H9 (cell line): ENCODE measurements around the gene ITPR3. TPM values are rescaled to one million over a fixed set of nuclear protein-coding genes. Genes with fewer than 3 reads are reported as not detected.

ENCODE experiments used
- DNase-seq: peaks from one replicate; pipeline ENCODE4 v3.0.0-alpha.2; 2017
- H2AFZ ChIP-seq: one replicate; pipeline ENCODE4 v1.6.1; 2013; ENCODE audit warnings: mild to moderate bottlenecking, low read length, control low read depth, moderate library complexity
- H2AK5ac ChIP-seq: 2 replicates; pipeline ENCODE4 v1.6.1; 2013; ENCODE audit warnings: low read length, control low read depth, mixed read lengths; ENCODE audit not compliant: insufficient read length
- H2BK120ac ChIP-seq: one replicate; pipeline ENCODE4 v1.6.1; 2013; ENCODE audit warnings: low read depth, mild to moderate bottlenecking, low read length, control low read depth, inconsistent platforms; ENCODE audit not compliant: poor library complexity, severe bottlenecking
- H2BK12ac ChIP-seq: 2 replicates; pipeline ENCODE4 v1.6.1; 2013; ENCODE audit warnings: low read length, control low read depth, mixed read lengths, low read depth; ENCODE audit not compliant: insufficient read length
- H2BK15ac ChIP-seq: 2 replicates; pipeline ENCODE4 v1.6.1; 2013; ENCODE audit warnings: low read depth, low read length, control low read depth
- H2BK20ac ChIP-seq: one replicate; pipeline ENCODE4 v1.6.1; 2013; ENCODE audit warnings: low read depth, mild to moderate bottlenecking, low read length, control low read depth, inconsistent platforms; ENCODE audit not compliant: poor library complexity, severe bottlenecking
- H2BK5ac ChIP-seq: 2 replicates; pipeline ENCODE4 v1.6.1; 2013; ENCODE audit warnings: low read length, control low read depth, mixed read lengths; ENCODE audit not compliant: insufficient read length
- H3K14ac ChIP-seq: 2 replicates; pipeline ENCODE4 v1.6.1; 2013; ENCODE audit warnings: low read length, control low read depth; ENCODE audit not compliant: insufficient read depth
- H3K18ac ChIP-seq: 2 replicates; pipeline ENCODE4 v1.6.1; 2013; ENCODE audit warnings: low read depth, mild to moderate bottlenecking, mixed read lengths, low read length, control low read depth; ENCODE audit not compliant: insufficient read length
- H3K23ac ChIP-seq: 2 replicates; pipeline ENCODE4 v1.6.1; 2013; ENCODE audit warnings: low read length, control low read depth, mixed read lengths, low read depth; ENCODE audit not compliant: insufficient read length
- H3K23me2 ChIP-seq: 2 replicates; pipeline ENCODE4 v1.6.1; 2013; ENCODE audit warnings: low read depth, mild to moderate bottlenecking, mixed read lengths, low read length, control low read depth; ENCODE audit not compliant: insufficient read length, poor library complexity, severe bottlenecking
- H3K27ac ChIP-seq: 2 replicates; pipeline ENCODE4 v1.5.1; 2013; ENCODE audit warnings: low read length, control low read depth, mixed read lengths, low read depth; ENCODE audit not compliant: insufficient read length
- H3K27me3 ChIP-seq: 2 replicates; pipeline ENCODE4 v1.6.1; 2013; ENCODE audit warnings: low read length, control low read depth, inconsistent platforms; ENCODE audit not compliant: insufficient read depth
- H3K4ac ChIP-seq: 2 replicates; pipeline ENCODE4 v1.6.1; 2013; ENCODE audit warnings: low read depth, mild to moderate bottlenecking, control low read depth, inconsistent platforms, low read length, moderate library complexity
- H3K4me1 ChIP-seq: 2 replicates; pipeline ENCODE4 v1.6.1; 2013; ENCODE audit warnings: low read length, control low read depth, inconsistent platforms; ENCODE audit not compliant: insufficient read depth
- H3K4me2 ChIP-seq: 2 replicates; pipeline ENCODE4 v1.6.1; 2013; ENCODE audit warnings: low read length, control low read depth, mixed read lengths; ENCODE audit not compliant: insufficient read length, insufficient read depth
- H3K56ac ChIP-seq: 2 replicates; pipeline ENCODE4 v1.6.1; 2013; ENCODE audit warnings: low read depth, mild to moderate bottlenecking, mixed read lengths, low read length, control low read depth; ENCODE audit not compliant: insufficient read length
- H3K79me1 ChIP-seq: 2 replicates; pipeline ENCODE4 v1.6.1; 2013; ENCODE audit warnings: low read depth, mild to moderate bottlenecking, moderate library complexity, low read length, control low read depth, inconsistent platforms; ENCODE audit not compliant: insufficient read depth, poor library complexity, severe bottlenecking
- H3K79me2 ChIP-seq: 2 replicates; pipeline ENCODE4 v1.6.1; 2013; ENCODE audit warnings: low read length, control low read depth, inconsistent platforms; ENCODE audit not compliant: insufficient read depth
- H3K9ac ChIP-seq: 2 replicates; pipeline ENCODE4 v1.6.1; 2013; ENCODE audit warnings: low read length, control low read depth, mixed read lengths; ENCODE audit not compliant: insufficient read length; ENCODE audit errors: extremely low read depth
- H3K9me3 ChIP-seq: one replicate; pipeline ENCODE4 v1.6.1; 2013; ENCODE audit warnings: low read depth, low read length, inconsistent platforms; ENCODE audit not compliant: control insufficient read depth
- H3T11ph ChIP-seq: one replicate; pipeline ENCODE4 v1.6.1; 2013; ENCODE audit warnings: mild to moderate bottlenecking, low read length, control low read depth, inconsistent platforms
- H4K20me1 ChIP-seq: one replicate; pipeline ENCODE4 v1.6.1; 2013; ENCODE audit not compliant: control insufficient read depth, insufficient read length, insufficient read depth
- H4K5ac ChIP-seq: 2 replicates; pipeline ENCODE4 v1.6.1; 2013; ENCODE audit warnings: low read depth, mild to moderate bottlenecking, mixed read lengths, low read length, control low read depth; ENCODE audit not compliant: insufficient read length
- H4K8ac ChIP-seq: replicated peaks from 2 replicates; pipeline ENCODE4 v1.6.1; 2013; ENCODE audit warnings: low read length, control low read depth, mixed read lengths, low read depth; ENCODE audit not compliant: insufficient read length
- H4K91ac ChIP-seq: 2 replicates; pipeline ENCODE4 v1.6.1; 2013; ENCODE audit warnings: low read depth, mild to moderate bottlenecking, moderate library complexity, mixed read lengths, low read length, control low read depth; ENCODE audit not compliant: insufficient read length
- H3K27ac Mint-ChIP-seq, 3 experiments: 2 replicates in 2 of 3; 3 replicates in 1 of 3; pipeline ENCODE4 v1.8.0; 2020 to 2021; ENCODE audit warnings: mixed read lengths in 3 of 3, mild to moderate bottlenecking in 1 of 3, moderate library complexity in 1 of 3
- H3K27me3 Mint-ChIP-seq: 2 replicates; pipeline ENCODE4 v1.8.0; 2021; ENCODE audit warnings: low read depth, mild to moderate bottlenecking, moderate library complexity, mixed read lengths
- H3K36me3 Mint-ChIP-seq, 3 experiments: 2 replicates in 2 of 3; 3 replicates in 1 of 3; pipeline ENCODE4 v1.8.0; 2020 to 2021; ENCODE audit warnings: low read depth in 3 of 3, mixed read lengths in 3 of 3; ENCODE audit not compliant: insufficient read depth in 1 of 3
- H3K4me1 Mint-ChIP-seq, 2 experiments: 2 replicates each; pipeline ENCODE4 v1.8.0; 2020; ENCODE audit warnings: mixed read lengths in 2 of 2
- H3K4me3 Mint-ChIP-seq, 2 experiments: 2 replicates in 1 of 2; 3 replicates in 1 of 2; pipeline ENCODE4 v1.8.0; 2020 to 2021; ENCODE audit warnings: mild to moderate bottlenecking in 2 of 2, mixed read lengths in 2 of 2, moderate library complexity in 1 of 2
- H3K9me3 Mint-ChIP-seq, 2 experiments: 2 replicates in 1 of 2; 3 replicates in 1 of 2; pipeline ENCODE4 v1.8.0; 2020; ENCODE audit warnings: mild to moderate bottlenecking in 2 of 2, mixed read lengths in 2 of 2, moderate library complexity in 1 of 2
- WGBS: extraction: QIAGEN DNeasy Blood & Tissue Kit; methylation state at CpG from one replicate; pipeline ENCODE4 v1.1.7; 2013; ENCODE audit warnings: missing lambda C conversion rate, low lambda C conversion rate, mixed read lengths; ENCODE audit not compliant: insufficient read length; ENCODE audit errors: extremely low coverage; 5-methylcytosine and 5-hydroxymethylcytosine counted together
- total RNA-seq: library from RNA; stranded (reverse); gene quantifications from 2 replicates; pipeline ENCODE4 v1.2.1, GENCODE V29; 2021
- TF ChIP-seq, protein P1 (sequence below): fragments of 200-600 bp; sonication (generic); conservative IDR thresholded peaks from 3 replicates; pipeline ENCODE4 v1.8.0; 2021; ENCODE audit warnings: antibody characterized with exemption, mild to moderate bottlenecking

Gene ITPR3
- total RNA-seq, 1 experiment from 2014 or later = 40.3 TPM

DNA sequence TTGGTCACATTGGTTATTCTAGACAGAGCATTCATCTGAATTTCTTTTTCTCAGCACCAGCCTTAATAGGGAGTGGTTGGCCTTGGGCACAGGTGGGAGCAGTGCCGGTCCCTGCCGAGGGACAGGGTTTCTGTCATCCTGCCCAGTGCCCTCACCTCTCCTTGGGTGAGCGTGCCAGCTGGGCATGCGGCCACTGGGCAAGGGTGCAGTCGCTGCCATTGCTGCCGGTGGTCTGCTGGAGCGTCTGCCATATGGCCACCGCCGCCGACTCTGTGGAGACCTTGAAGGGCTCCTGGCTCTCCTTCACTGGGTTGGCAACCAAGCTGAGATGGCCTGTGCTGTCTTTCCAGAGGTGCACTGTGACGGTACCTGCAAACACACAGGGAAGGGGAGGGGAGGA, 106.8 kb downstream of the ITPR3 start:
- H3K18ac ChIP-seq = no peak overlapping the region
- no CpG with 5 or more reads among the region's 11 CpGs for WGBS
- H2BK120ac ChIP-seq = no peak overlapping the region
- no peak overlapping the region for H2BK5ac ChIP-seq
- no peaks in the 10 kb centered on the region for H3K27me3 ChIP-seq
- Mint-ChIP-seq H3K27ac (no peak overlapping the region), H3K27me3 (peaks cover 18% of the 10 kb centered on the region), H3K4me1 (peaks cover 54% of the 10 kb centered on the region in 2 experiments), H3K9me3 (no peaks in the 10 kb centered on the region), H3K4me3 (no peak overlapping the region), H3K36me3 (no peaks in the 10 kb centered on the region)
- no peaks in the 10 kb centered on the region for H3K9me3 ChIP-seq
- H4K20me1 ChIP-seq = no peaks in the 10 kb centered on the region
- H3K4me2 ChIP-seq = no peak overlapping the region
- no peak overlapping the region for H3T11ph ChIP-seq
- H4K5ac ChIP-seq = no peak overlapping the region
- peaks cover 4% of the 10 kb centered on the region; the same call in 1 of the 2 replicates for H3K4me1 ChIP-seq
- no peak overlapping the region for H3K27ac ChIP-seq
- H2BK15ac ChIP-seq = no peak overlapping the region
- H4K91ac ChIP-seq = no peak overlapping the region
- no peaks in the 10 kb centered on the region for H3K23me2 ChIP-seq
- H3K79me2 ChIP-seq = no peaks in the 10 kb centered on the region
- no peak overlapping the region for H3K14ac ChIP-seq
- no peak overlapping the region for H3K23ac ChIP-seq
- no peak overlapping the region for H2AFZ ChIP-seq
- TF ChIP-seq, protein P1, sequence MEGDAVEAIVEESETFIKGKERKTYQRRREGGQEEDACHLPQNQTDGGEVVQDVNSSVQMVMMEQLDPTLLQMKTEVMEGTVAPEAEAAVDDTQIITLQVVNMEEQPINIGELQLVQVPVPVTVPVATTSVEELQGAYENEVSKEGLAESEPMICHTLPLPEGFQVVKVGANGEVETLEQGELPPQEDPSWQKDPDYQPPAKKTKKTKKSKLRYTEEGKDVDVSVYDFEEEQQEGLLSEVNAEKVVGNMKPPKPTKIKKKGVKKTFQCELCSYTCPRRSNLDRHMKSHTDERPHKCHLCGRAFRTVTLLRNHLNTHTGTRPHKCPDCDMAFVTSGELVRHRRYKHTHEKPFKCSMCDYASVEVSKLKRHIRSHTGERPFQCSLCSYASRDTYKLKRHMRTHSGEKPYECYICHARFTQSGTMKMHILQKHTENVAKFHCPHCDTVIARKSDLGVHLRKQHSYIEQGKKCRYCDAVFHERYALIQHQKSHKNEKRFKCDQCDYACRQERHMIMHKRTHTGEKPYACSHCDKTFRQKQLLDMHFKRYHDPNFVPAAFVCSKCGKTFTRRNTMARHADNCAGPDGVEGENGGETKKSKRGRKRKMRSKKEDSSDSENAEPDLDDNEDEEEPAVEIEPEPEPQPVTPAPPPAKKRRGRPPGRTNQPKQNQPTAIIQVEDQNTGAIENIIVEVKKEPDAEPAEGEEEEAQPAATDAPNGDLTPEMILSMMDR = no peak
- no peak overlapping the region for H2BK12ac ChIP-seq
- H2AK5ac ChIP-seq = no peak overlapping the region
- no peak overlapping the region for H3K4ac ChIP-seq
- H3K79me1 ChIP-seq = no peaks in the 10 kb centered on the region
- DNase-seq = no peak
- H3K9ac ChIP-seq = no peak overlapping the region
- H4K8ac ChIP-seq = no peak overlapping the region
- H2BK20ac ChIP-seq = no peak overlapping the region
- no peak overlapping the region for H3K56ac ChIP-seq
